HepG2 (cell line): ENCODE measurements around the gene CDC14A.

ENCODE experiments used
- ARID3A ChIP-seq: IDR thresholded peaks from 2 replicates; pipeline ENCODE4 v1.6.1; 2012; ENCODE audit warnings: low read depth, low read length, improper control_type of control experiment
- ATF3 ChIP-seq: sonication (generic); formaldehyde crosslinking; IDR thresholded peaks from 2 replicates; pipeline ENCODE4 v1.4.0; 2020; ENCODE audit warnings: missing genetic modification reagents
- CTCF ChIP-seq: sonication (generic); formaldehyde crosslinking; IDR thresholded peaks from 2 replicates; pipeline ENCODE4 v1.5.0; 2020; ENCODE audit warnings: mild to moderate bottlenecking, missing genetic modification reagents, moderate library complexity
- ERF ChIP-seq: IDR thresholded peaks from 2 replicates; pipeline ENCODE4 v1.6.1; 2018; ENCODE audit warnings: missing biosample characterization, missing genetic modification reagents
- ZNF329 ChIP-seq: sonication (generic); formaldehyde crosslinking; IDR thresholded peaks from 2 replicates; pipeline ENCODE4 v1.9.0; 2021; ENCODE audit warnings: low read depth, mild to moderate bottlenecking, missing genetic modification reagents
- ZNF7 ChIP-seq: IDR thresholded peaks from 2 replicates; pipeline ENCODE4 v1.6.1; 2016; ENCODE audit warnings: missing biosample characterization, missing genetic modification reagents
- TF ChIP-seq, protein P1 (sequence below): sonication (generic); formaldehyde crosslinking; IDR thresholded peaks from 2 replicates; pipeline ENCODE4 v1.4.0; 2020; ENCODE audit warnings: missing genetic modification reagents
- TF ChIP-seq, protein P2 (sequence below): IDR thresholded peaks from 2 replicates; pipeline ENCODE4 v1.6.1; 2012; ENCODE audit warnings: inconsistent platforms

- TF ChIP-seq ZNF329 (CRISPR knock-in tag): no peak
- no peak for TF ChIP-seq ARID3A
- TF ChIP-seq ATF3: no peak
- TF ChIP-seq ZNF7 (CRISPR knock-in tag): no peak
- TF ChIP-seq, protein P1, sequence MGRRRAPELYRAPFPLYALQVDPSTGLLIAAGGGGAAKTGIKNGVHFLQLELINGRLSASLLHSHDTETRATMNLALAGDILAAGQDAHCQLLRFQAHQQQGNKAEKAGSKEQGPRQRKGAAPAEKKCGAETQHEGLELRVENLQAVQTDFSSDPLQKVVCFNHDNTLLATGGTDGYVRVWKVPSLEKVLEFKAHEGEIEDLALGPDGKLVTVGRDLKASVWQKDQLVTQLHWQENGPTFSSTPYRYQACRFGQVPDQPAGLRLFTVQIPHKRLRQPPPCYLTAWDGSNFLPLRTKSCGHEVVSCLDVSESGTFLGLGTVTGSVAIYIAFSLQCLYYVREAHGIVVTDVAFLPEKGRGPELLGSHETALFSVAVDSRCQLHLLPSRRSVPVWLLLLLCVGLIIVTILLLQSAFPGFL (CRISPR knock-in tag): no peak
- TF ChIP-seq CTCF (CRISPR knock-in tag): no peak
- TF ChIP-seq, protein P2, sequence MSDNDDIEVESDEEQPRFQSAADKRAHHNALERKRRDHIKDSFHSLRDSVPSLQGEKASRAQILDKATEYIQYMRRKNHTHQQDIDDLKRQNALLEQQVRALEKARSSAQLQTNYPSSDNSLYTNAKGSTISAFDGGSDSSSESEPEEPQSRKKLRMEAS: no peak
- TF ChIP-seq ERF (CRISPR knock-in tag): no peak
Observed at GRCh38 chr1:100383743-100384405, 31.6 kb downstream of the CDC14A start.
